HG02623 (cell line): Measurements from ENCODE around the gene DBI.
"Not testable (repeated sequence)": the region's sequence is repeated elsewhere in the genome, so short reads cannot be mapped to it uniquely, and the experiment has no call there.

ENCODE experiments used
- ATAC-seq: cut with Tn5 transposase; IDR thresholded peaks from one replicate; pipeline ENCODE4 v1.9.1; 2021; ENCODE audit warnings: moderate library complexity; ENCODE audit not compliant: unreplicated experiment

The DBI gene

DNA sequence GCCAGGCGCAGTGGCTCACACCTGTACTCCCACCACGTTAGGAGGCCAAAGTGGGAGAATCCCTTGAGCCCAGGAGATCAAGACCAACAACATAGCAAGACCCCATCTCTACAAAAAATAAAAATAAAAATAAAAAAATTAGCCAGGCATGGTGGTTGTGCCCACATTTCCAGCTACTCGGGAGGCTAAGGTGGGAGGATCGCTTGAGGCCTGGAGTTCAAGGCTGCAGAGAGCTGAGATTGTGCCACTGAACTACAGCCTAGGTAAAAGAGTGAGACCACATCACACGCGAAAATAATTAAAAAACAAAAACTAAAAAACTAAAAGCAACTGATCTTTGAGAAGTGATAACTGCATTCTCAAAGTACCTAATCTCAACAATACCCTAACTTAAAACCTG is 2.0 kb upstream of the DBI start:
- ATAC-seq: no peak

GRCh38 chr2:119365436-119365835 is 1.3 kb upstream of the DBI start:
- no peak for ATAC-seq

- ATAC-seq: no peak
Observed at GRCh38 chr2:119366161-119366648, 572 bp upstream of the DBI start.

DNA sequence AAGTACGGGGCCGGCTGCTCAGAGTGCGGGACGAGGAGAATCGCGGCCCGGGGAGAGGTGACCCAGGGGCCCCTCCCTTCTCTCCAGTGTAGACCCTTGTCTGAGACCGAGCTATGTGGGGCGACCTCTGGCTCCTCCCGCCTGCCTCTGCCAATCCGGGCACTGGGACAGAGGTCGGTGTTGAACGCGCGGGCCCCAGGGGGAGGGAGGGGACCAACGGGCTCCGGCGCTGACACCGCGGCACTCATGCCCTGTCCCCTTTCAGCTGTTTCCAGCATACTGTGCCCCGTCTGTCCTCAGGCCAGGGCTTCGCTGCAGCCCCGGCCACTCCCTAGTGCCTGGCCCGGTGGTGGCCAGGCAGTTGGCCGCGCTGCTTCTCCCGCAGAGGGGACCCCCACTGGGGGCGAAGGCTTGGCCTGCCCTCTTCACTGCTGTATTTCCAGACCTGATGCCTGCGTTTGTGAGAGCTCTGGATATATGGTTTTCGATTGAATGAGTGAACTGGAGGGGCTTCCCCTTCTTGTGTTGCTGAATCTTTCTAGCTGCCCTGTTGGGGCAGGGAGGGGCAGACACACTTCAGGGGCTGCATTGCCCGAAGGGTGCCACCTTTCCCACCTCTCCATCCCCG is 809 bp downstream of the DBI start:
- peak; percentile 21 for ATAC-seq

- no peak for ATAC-seq
Observed at GRCh38 chr2:119369845-119370244, 3.1 kb downstream of the DBI start.

DNA sequence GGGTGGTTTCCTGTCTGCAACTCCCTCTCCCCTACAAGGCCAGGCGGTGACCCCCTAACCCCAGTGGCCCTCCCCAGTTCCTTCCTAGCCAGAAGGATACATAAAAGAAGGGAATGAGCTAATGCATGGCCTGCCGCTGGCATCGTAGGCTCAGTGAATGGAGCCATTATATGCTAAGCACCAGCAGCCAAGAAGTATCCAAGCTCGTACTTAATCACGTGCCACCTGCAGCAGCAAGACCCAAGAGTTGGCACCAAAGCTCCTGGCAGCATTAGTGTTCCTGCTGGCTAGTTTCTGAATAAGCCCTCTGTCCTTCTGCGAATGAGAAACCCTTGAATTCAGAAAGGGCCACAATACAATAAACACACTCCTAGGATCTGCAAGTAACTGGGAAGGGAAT is 4.3 kb downstream of the DBI start:
- ATAC-seq: no peak

GRCh38 chr2:119372778-119373568 is 6.2 kb downstream of the DBI start:
- ATAC-seq: no peak

GRCh38 chr2:119373907-119374745 is 7.3 kb downstream of the DBI start:
- not testable (repeated sequence) for ATAC-seq

GRCh38 chr2:119376406-119376805 is 9.6 kb downstream of the DBI start:
- not testable (repeated sequence) for ATAC-seq

DNA sequence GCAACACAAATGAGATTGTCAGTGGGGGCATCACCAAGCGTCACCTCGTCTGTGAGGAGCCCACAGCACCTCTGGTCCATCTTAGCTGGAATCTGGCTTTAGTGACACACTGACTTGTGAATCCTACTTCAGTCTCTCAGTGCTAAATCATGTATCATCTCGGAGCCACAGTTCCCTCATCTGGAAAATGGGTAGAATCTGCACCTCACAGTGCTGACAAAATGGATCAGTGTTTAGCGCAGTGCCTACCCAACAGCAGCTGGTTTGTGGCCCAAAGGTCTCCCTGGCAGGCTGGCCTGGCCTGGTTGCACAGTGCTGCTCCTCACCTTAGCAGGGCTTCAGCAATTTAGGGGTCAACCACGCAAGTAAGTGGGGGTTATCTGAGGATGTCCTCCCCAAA is 10.0 kb downstream of the DBI start:
- no peak for ATAC-seq

DNA sequence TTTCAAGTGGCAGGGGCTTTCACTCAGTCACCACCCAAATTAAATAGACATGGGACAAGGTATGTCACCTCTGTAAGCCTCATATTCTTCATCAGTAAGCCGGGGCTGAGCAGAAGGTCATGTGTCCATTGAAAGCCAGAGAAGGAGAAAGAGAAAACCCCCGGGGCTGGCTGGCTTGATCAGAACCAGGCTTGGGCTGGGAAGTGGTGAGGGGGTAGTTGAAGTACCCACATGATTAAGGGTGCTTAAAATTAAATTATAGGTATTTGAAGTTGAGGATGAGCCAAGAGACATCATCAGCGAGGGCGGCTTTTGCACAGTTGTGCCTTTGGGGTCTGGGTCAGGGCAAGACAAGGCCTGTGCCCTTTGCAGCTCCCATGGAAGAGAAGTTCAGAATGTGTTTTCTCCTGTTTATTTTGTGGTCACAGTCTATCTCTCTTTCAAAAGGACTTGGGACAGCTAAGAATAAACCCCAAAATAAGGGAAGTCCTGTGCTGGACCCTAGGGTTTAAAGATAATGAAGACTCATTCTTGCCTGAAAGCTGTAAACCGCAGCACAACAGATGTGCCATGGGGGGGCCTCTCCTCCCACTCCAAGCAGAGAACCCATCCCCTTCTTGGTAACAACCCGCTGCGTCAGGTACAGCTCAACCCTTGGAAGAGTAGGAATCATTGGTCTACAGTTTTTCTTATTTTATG is 10.7 kb downstream of the DBI start:
- ATAC-seq: no peak

- ATAC-seq: no peak
Observed at GRCh38 chr2:119377993-119378345, 11.2 kb downstream of the DBI start.

GRCh38 chr2:119378566-119378965 is 11.8 kb downstream of the DBI start:
- no peak for ATAC-seq

DNA sequence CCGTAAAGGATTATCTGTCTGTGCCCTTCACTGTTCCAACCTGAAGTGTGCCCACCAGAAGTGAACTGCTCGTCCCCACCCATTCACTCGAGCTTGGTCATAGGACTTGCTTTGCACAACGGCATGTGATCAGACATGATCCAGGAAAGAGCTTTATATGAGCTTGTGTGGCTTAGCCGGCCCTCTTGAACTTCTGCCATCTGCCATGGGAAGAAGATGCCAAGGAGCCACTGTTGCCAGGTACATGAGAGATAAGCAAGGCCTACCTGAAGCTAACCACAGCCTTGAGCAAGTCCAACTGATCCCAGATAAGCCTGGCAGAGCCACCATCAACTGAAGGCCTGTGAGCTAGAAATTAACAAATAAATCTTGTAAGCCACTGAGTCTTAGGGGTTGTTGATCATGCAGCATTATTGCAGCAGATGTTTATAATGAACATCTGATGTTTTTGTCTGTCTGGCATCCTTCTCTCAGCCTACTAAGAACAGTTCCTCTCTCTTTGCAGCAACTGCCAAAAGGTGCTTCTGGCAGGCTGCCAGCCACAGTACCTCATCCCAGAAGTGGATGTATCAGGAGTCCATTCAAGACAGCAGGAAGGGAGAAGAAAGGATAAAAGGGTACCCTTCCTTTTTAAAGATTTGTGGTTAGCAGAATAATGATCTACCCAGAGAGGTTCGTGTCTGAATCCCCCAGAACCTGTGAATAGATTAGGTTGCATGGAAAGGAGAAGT is 16.8 kb downstream of the DBI start:
- ATAC-seq: no peak

- ATAC-seq: no peak
Observed at GRCh38 chr2:119384971-119385370, 18.2 kb downstream of the DBI start.

DNA sequence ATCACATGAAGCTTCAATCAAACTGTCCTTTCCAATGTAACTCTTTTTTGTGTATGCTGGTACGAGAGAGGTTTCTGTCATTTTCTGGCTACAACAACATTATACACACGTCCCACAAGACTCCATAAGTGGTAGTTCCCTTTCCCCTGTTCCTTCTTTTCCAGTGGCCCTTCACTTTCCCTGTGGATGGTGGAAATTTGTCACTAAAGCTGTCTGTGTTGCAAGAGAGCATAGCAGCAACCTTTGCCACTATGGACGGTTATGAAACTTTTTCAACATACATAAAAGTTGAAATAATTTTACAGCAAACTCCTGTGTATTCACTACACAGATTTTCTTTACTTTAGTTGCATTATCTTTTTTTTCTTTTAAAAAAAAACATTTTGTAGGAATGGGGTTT is 18.7 kb downstream of the DBI start:
- no peak for ATAC-seq

- peak; percentile 74 for ATAC-seq
Observed at GRCh38 chr2:119387381-119388129, 20.8 kb downstream of the DBI start.

- no peak for ATAC-seq
Observed at GRCh38 chr2:119389615-119390306, 23.0 kb downstream of the DBI start.
